Left ventricle myocardium inferior (tissue), 1 donor: ENCODE measurements around the gene CTNNBIP1. TPM values are rescaled to one million over a fixed set of nuclear protein-coding genes. Genes with fewer than 3 reads are reported as not detected.

ENCODE experiments used
- DNase-seq: peaks from one replicate; pipeline ENCODE4 v3.0.0-alpha.2; 2020
- H3K27ac ChIP-seq: fragments of 200-600 bp; replicated peaks from 2 replicates; pipeline ENCODE4 v1.8.0; 2021
- H3K27me3 ChIP-seq: fragments of 200-600 bp; 2 replicates; pipeline ENCODE4 v1.8.0; 2021; ENCODE audit warnings: low read depth
- H3K36me3 ChIP-seq: fragments of 200-600 bp; 2 replicates; pipeline ENCODE4 v1.8.0; 2021
- H3K4me1 ChIP-seq: fragments of 200-600 bp; 2 replicates; pipeline ENCODE4 v1.8.0; 2021
- H3K4me3 ChIP-seq: fragments of 200-600 bp; 2 replicates; pipeline ENCODE4 v1.8.0; 2021; ENCODE audit warnings: mild to moderate bottlenecking, moderate library complexity
- H3K9me3 ChIP-seq: fragments of 200-600 bp; replicated peaks from 2 replicates; pipeline ENCODE4 v1.8.0; 2021
- CTCF ChIP-seq: fragments of 200-600 bp; IDR thresholded peaks from 2 replicates; pipeline ENCODE4 v1.8.0; 2021; ENCODE audit warnings: antibody characterized with exemption, mild to moderate bottlenecking, borderline replicate concordance
- intact Hi-C: fragments of 100-400 bp; cut with micrococcal nuclease; formaldehyde crosslinking; loops from one replicate; pipeline ENCODE4 v1.11.0; 2022
- total RNA-seq: library from RNA; stranded (reverse); fragmentation: NEBNext Ultra II Directional; extraction: Animal tissue kit (Norgen Biotek cat#: 25700); gene quantifications from one replicate; pipeline ENCODE4 v1.2.1, GENCODE V29; 2021
- donor health status: DM: no; HTN: yes; CAD: no; lungs with severe emphysema.

Gene CTNNBIP1
- total RNA-seq, 1 donor from 2014 or later, result 42.6 TPM

- Histone ChIP-seq H3K36me3 (no peaks in the 10 kb centered on the region), H3K4me3 (peak within 1 kb of the TSS; percentile 97), H3K27me3 (no peaks in the 10 kb centered on the region), H3K27ac (peak within 1 kb of the TSS; percentile 90), H3K9me3 (no peaks in the 10 kb centered on the region), H3K4me1 (peaks cover 42% of the 10 kb centered on the region)
- no peak for TF ChIP-seq CTCF
- DNase-seq, result peak; percentile 92
- intact Hi-C loops, result no loop called here
Measured at GRCh38 chr1:9823943-9824701, 85.9 kb downstream of the CTNNBIP1 start, which contains the start of gene CLSTN1. CLSTN1 (minus strand) TSS chr1:9823965; CDS start chr1:9823733, 232 bp downstream.

GRCh38 chr1:9823693-9823942 lies 86.5 kb downstream of the CTNNBIP1 start:
- H3K36me3 ChIP-seq, result no peaks in the 10 kb centered on the region
- H3K4me3 ChIP-seq, result peak overlapping the region; percentile 97
- intact Hi-C loops, result no loop called here

GRCh38 chr1:9822897-9823692 lies 87.0 kb downstream of the CTNNBIP1 start:
- peak overlapping the region; percentile 97 for H3K4me3 ChIP-seq
- no peaks in the 10 kb centered on the region for H3K9me3 ChIP-seq
- H3K27ac ChIP-seq, result peak overlapping the region; percentile 90
- peaks cover 42% of the 10 kb centered on the region for H3K4me1 ChIP-seq
- DNase-seq, result peak; percentile 27
- H3K36me3 ChIP-seq, result no peaks in the 10 kb centered on the region
- no peaks in the 10 kb centered on the region for H3K27me3 ChIP-seq
- intact Hi-C loops, result no loop called here
- TF ChIP-seq CTCF, result no peak

More at GRCh38 chr1:9823693-9823942, 86.5 kb downstream of the CTNNBIP1 start:
- no peak for TF ChIP-seq CTCF
- peak overlapping the region; percentile 90 for H3K27ac ChIP-seq
- no peaks in the 10 kb centered on the region for H3K27me3 ChIP-seq
- DNase-seq, result no peak
- H3K9me3 ChIP-seq, result no peaks in the 10 kb centered on the region
- peaks cover 42% of the 10 kb centered on the region for H3K4me1 ChIP-seq

GRCh38 chr1:9822490-9822889 lies 87.6 kb downstream of the CTNNBIP1 start:
- H3K27ac ChIP-seq, result no peak overlapping the region
- peaks cover 42% of the 10 kb centered on the region for H3K4me1 ChIP-seq

GRCh38 chr1:9821710-9822109 lies 88.4 kb downstream of the CTNNBIP1 start:
- Histone ChIP-seq H3K4me1 (peaks cover 42% of the 10 kb centered on the region), H3K9me3 (no peaks in the 10 kb centered on the region), H3K4me3 (no peak overlapping the region), H3K27ac (no peak overlapping the region), H3K36me3 (no peaks in the 10 kb centered on the region), H3K27me3 (no peaks in the 10 kb centered on the region)
- DNase-seq, result no peak
- TF ChIP-seq CTCF, result no peak
- intact Hi-C loops, result no loop called here

More at GRCh38 chr1:9822490-9822889, 87.6 kb downstream of the CTNNBIP1 start:
- Histone ChIP-seq H3K4me3 (peak overlapping the region; percentile 97), H3K9me3 (no peaks in the 10 kb centered on the region), H3K36me3 (no peaks in the 10 kb centered on the region), H3K27me3 (no peaks in the 10 kb centered on the region)
- DNase-seq, result no peak
- intact Hi-C loops, result no loop called here
- TF ChIP-seq CTCF, result no peak
